Activated CD8-positive, alpha-beta memory T cell treated with anti-CD3 and anti-CD28 coated beads, Interleukin-2, amount 50 U/mL, for 4 hours (primary cell): Measurements from ENCODE around the gene CACNB4.
"Not testable (repeated sequence)": the region's sequence is repeated elsewhere in the genome, so short reads cannot be mapped to it uniquely, and the experiment has no call there.

Experiments used
- DNase-seq: peaks from one replicate; pipeline ENCODE4 v3.0.0-alpha.2; 2020

Gene CACNB4

DNA sequence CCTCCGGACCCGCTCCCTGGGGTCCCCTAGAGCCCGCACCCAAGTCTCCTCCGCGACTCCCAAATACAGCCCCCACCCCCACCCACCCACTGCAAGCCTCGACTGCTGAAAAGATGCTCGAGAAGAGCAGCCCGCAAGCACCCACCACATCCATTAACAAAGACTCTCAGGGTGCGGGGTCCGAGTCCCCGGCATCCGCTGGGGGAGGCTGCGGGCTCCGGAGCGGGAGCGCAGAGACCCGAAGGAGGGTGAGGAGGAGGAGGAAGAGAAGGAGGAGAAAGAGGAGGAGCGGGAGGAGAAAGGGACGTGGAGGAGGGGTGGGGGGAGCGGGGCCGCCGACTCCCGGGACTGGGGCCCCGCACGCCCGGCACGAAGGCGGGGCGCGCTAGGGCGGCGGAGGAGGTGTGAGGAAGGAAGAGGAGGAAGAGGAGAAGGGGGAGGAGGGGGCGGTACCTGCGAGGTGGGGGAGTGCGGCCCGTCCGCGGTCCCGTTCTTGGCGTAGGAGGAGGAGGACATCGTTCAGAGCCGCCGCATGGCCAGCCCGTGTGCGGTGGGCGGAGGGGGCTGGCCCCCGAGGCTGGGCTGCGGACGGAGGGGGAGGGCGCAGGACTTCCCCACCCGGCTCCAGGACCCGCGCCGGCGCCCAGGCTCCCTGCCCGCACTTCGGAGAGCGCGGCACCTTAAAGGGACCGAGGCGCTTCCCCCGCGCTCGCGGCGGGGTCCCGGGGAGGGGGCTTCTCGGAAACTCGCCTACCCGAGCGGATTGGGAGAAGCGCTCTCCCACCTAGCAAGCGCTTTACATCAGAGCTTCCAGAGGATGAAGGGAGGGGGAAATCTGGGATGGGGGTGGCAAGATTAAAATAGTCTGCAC, at the start of gene CACNB4:
Gene CACNB4 (minus strand): TSS at position 549 of the 871 bp plus-strand sequence.
- DNase-seq = no peak

DNA sequence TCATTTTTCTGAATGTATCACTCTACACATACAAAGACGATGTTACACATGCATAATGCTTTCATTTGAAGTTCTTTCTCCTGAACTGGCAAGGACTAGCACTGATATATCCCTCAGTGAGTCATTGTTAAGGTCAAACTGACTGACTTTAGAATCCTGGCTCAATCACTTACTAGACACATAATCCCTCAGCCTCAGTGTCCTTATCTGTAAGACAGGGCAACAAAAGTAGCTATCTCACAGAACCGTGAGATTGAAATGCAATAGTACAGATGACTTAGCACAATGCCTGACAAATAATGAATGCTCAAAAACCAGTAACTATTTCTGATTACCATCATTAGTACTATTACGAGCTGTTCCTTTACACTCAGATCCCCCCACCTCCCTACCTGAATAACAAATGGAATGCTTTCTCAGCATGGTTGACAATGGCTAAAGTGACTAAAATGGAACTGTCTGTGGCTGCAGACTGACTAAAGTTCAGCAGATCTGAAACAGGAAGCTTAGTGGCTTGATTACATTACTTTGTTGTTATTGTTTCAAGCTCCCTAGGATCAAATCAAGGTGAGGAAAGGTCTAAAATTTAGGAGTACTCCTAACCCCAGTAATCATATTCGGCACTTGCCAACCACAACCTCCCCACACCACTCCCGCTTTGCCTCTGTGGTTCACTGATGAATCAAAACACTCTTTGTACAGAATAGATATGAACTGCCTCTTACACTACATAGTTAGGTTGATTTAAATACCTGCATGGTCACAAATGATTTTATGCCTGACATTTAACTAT, 35.8 kb upstream of the CACNB4 start:
- no peak for DNase-seq

DNA sequence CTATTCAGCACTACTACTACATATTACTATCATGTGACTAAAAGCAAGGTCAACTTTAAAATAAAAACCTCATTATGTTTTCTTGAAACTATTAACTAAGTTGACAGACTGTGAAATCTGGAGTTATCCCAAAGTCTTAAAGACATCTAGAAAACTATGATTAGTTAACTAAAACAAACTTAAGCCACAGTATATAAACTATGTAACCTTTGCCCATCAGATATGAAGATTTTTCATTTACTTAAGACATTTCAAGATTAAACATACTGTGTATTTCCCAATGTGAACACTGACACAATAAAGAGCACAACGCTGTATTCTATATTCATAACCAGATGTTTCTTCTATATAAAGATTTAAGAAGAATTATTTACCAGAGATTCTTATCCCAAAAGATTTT, 33.5 kb upstream of the CACNB4 start:
- DNase-seq = no peak

DNA sequence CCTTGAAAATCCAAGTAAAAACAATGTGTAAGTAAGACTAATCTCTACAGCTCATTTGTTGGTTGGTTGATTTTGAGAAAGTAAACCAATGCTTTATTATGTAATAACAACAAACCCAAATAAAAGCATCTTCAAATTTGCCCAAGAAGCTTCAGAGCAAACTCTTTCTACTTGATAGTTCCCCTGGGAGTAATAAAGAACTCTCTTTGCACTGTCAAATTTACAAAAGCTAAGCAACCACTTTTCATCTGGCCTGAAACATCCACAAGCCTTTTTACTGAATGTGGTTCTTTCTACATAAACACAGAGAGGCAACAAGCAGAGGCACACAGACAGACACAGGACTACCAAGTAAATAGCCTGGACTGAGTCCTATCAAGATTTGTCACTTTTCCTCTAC, 28.8 kb upstream of the CACNB4 start:
- no peak for DNase-seq

DNA sequence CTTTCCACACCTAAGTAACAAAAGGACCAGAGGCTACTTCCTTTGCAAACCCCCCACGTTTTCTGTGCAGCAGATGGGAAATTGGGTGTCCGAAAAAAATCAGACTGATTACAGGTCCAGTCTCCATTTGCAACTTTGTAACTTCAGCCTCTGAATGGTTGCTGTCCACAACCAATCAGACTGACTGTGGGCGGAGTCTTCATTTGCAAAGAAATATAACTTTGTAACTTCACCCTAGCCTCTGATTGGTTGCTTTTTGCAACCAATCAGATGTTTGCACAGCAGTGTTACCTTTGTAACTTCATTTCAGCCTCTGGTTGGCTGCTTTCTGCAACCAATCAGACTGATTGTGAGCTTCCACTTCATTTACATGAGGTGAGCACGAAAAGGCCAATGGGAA, 27.8 kb upstream of the CACNB4 start:
- no peak for DNase-seq

DNA sequence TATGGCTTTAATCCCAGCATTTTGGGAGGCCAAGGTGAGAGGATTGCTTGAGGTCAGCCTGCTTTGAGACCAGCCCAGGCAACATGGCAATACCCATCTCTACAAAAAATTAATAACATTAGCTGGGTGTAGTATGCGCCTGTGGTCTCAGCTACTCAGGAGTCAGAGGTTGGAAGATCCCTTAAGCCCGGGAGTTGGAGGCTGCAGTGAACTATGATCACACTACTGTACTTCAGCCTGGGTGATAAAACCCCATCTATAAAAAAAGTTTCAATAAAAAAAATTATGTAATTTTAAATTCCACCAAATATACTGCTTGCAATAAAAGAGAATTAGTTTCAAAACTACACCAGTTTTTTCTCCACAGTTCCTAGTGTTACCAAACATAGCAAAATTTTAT, 23.3 kb upstream of the CACNB4 start:
- DNase-seq = no peak

DNA sequence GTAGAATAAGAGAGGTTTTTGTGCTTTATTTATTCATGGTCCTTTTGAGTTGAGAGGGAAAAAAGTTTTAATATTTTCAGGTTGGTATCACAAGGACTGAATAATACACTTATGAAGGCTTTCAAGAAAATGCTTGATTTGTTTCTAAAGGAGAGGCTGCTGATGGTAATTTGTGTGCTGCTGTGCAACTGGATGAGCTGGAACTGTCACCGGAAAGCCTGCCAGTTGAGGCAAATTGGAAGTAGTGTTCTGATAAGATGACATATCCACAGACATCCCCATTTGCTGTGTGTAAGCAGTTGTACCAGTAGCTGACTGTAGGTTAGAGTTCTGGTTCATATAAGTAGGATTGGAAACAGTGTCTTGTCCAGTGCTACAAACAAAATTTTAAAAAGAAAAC, 21.6 kb upstream of the CACNB4 start:
- no peak for DNase-seq

DNA sequence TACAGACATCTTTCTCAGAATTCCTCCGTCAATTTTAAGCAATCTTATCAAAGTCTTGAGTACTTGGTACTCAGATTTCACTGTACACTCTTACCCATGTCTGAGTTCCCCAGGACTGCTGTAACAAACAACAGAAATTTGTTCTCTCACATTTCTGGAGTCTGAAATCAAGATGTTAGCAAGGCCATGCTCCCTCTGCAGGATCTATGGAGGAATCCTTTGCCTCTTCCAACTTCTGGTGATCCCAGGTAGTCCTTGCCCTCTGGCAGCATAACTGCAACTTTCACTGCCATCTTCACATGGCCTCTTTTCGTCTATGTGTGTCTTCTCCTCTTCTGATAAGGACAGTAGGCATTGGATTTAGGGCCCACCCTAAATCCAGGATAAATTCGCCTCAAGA, 17.1 kb upstream of the CACNB4 start:
- DNase-seq = no peak

DNA sequence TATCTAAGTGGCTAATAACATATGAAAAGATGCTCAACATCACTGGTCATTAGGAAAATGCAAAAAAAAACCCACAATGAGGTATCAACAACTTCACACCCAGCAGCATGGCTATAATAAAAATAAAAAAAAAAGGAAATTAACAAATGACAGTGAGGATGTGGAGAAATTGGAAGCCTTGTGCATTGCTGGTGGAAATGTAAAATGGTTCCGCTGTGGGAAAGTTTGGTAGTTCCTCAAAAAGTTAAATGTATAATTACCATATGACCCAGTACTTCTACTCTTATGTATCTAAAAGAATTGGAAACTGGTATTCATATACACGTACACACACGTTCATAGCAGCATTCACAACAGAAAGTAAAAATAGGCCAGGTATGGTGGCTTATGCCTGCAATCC, 15.5 kb upstream of the CACNB4 start:
- no peak for DNase-seq

DNA sequence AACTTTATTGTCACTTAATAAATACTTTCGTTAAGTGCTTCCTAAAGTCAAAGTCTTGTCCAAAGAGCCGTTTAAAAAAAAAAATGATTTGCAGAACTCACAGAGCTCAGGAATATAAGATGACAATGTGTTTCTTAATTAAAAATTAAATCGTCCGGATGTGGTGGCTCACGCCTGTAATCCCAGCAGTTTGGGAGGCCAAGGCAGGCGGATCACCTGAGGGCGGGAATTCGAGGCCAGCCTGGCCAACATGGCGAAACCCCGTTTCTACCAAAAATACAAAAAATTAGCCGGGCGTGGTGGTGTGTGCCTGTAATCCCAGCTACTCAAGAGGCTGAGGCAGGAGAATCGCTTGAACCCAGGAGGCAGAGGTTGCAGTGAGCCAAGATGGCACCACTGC, 8.3 kb upstream of the CACNB4 start:
- DNase-seq = not testable (repeated sequence)

DNA sequence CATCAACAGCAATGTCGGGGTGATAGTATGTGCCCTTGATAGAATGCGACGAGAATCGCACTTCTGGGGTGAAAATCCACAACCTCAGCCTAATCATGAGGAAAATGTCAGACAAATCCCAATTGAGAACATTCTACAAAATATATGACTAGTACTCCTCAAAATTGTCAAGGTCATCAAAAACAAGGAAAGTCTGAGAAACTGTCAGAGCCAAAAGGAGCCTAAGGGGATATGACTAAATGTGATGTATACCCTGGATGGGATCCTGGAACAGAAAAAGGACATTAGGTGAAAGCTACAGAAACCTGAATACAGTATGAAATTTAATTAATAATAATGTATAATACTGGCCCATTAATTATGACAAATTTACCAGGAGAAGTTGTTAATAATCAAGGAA, 7.6 kb upstream of the CACNB4 start:
- no peak for DNase-seq

DNA sequence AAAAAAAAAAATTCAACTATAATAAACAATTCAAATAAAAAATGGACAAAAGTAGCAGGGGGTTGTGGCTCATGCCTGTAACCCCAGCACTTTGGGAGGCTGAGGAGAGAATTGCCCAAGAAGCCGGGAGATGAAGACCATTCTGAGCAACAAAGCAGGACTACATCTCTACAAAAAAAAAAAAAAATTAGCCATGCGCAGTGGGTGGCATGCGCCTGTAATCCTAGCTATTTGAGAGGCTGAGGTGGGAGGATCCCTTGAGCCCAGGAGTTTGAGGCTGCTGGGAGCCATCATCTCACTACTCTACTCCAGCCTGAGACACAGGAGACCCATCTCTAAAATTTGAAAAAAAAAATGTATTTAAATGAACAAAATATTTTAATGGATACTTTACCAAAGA, 4.4 kb upstream of the CACNB4 start:
- DNase-seq = no peak

DNA sequence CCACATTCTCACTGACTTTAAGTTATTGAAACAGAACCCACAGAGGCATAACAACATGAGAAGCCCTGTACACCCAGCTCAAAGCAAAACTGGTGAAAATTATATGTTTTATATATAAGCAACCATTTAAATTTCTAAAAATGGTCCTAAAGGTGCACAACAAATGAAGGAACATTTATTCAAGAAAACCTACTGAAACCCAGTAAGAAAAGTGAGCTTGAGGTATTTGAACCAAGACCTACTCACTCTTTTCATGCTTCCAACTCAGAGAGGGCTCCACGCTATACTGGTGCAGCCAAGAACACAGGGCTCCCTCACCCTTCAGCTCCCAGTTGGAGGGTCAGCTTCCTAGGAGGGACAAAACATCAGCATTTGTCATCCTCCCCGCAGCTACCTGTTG, 2.1 kb upstream of the CACNB4 start:
- no peak for DNase-seq

DNA sequence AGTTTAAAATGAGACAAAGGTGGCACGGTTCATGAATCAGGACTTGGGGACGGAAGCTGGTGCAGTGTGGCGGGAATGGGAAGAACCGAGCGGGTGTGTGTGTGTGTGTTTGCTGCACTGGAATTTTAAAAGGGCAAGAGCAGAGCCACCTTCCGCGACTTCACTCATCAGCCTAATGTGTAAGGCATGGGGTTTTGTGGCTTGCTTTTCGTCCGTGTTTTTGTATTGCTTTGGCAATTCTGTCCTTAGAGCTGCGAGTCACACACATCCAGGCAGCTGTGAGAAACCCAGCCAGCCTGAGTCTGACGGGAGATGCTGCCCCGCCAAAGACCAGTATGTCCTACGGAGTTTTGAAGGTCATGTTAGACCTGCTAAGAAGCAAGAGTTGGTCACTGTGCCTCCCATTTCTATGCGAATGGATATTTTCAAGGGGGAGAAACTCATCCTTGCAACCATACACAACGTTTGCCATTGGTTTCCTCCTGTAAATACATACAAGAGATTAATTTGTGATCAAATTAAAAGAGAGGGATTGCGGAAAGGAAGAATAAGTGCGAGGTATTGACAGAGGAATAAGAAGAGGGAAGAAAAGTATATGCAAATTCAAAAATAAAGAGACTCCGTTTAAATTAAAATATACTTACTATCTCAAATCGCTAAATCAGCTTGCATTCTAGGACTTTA, 665 bp upstream of the CACNB4 start:
- no peak for DNase-seq

DNA sequence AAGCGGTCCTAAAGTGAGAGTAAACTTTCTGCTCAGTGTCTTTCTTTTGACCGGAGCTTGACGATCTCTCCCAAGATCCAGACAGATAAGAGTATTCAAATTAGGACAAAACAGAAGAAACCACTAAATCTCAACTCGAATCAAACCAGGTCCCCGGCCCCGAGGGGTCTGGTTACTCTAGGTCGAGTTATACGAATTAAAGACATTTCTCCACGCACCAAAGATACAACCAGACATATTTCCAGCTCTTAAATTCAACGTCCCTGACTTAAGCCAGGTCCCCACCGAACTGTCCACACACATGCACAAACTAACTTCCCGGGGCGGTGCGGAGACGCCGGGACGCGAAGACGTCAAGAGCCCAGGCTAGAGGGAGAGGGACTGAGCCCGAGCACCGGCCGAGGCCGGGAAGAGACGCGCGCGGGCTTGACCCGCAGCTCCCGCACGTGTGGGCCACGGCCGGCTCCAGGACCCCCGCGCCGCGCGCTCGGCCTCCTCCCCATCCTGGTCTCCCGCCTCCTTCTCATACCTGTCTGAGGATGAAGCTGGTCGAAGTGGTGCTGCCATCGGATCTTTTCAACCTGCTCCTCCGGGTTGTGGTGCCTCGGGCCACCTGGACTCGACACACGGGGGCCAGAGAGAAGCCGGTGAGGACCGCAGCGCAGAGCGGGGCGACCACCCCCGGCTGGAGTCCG, 896 bp downstream of the CACNB4 start:
- no peak for DNase-seq

DNA sequence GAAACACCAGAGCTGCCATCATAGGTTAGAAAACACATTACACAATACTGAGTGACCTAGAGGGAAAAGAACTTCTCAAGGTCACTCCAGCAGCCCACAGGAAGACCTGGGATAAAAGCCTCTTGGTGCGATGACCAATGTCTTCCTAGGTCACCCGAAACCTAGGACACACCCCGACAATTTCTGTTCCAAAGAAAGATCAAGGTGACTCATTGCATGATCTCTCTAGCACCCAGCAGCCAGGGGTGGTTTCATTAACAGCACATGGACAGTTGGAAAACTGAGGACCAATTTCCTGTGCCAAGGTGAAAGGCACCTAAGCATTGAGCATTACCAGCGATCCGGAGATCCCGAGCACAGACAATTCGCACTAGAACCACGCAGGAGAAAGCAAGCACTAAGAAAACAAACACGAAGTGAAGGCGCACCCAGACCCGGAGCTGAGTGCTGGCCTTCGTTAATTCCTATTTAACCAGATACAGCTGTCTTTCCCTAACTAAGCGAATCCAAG, 1.5 kb downstream of the CACNB4 start:
- DNase-seq = no peak

DNA sequence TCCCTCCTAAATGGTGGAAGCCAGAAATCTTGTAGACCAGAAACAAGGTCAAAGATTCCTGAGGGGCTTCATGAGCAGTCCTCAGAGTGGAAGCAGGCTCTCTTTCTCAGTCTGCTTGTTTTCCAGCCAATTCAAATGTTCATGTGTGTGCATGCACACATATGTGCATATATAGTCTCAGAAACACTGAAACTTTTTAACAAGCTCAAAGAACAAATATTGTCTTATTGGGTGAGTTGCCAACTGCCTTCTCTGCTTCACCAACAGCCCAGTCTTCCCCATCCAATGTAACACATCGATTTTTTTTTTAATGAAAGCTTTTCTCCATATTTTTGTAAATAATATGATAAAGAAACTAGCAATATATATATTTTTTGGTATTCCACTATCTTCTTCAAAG, 3.7 kb downstream of the CACNB4 start:
- no peak for DNase-seq

DNA sequence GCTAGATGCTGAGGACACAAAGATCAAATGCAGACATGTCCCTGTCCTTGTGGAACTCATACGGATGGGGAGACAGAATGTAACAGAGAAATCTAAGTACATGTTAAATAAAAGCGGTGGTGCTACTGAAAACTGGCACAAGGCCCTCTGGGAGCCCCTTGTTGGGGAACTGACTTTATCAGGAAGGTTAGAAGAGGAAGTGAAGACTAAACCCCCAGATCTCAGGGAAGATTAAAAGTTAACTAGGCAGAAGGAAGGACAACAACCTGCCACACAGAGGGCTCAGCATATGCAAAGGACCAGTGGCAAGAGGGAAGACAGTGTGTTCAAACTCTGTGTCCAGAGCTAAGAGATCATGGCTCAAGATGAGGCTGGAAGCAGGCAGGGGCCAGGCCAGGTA, 4.8 kb downstream of the CACNB4 start:
- no peak for DNase-seq

DNA sequence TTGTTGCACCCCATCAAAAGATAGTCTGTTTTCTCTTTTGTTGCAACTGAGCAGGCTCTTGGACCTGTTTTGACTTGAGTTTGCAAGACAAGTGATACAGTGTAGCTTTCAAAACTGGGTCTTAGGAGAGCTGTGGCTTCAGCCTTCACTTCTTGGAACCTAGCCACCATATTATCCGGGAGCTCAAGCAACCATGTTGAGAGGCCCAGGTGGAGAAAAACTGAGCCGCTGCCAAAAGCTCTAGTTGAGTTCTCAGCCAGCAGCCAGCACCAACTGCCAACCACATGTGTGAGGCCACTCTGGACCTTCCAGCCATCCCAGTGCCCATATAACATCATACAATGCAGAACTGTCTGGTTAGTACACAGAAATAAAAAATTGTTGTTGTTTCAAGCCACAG, 5.4 kb downstream of the CACNB4 start:
- no peak for DNase-seq

DNA sequence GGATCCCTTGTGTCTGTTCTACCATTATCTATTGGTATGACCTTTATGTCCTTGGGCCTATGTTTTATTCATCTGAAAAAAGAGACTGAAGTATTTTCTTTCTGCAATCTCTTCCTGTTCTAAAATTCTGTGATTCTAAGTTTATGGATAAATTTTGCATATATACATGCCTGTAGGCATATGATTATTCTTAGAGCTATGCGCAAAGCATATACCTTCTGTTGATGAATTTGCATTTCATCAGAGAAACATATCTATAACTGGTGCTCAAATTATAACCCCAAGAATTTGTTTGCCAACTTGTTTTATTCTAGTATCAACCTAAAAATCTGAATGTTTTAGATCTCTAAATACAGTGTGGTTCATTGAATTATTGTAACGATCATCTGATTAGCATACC, 6.7 kb downstream of the CACNB4 start:
- no peak for DNase-seq

DNA sequence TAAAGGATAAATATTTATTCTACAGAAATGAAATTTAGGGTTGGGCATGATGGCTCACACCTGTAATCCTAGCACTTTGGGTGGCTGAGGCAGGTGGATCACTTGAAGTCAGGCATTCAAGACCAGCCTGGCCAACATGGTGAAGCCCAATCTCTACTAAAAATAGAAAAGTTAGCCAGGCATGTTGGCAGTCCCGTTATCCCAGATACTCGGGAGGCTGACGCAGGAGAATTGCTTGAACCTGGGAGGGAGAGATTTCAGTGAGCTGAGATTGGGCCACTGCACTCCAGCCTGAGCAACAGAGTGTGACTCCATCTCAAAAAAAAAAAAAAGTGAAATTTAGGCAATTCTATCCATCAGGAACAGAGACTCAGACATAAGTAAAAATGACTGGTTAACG, 8.1 kb downstream of the CACNB4 start:
- DNase-seq = not testable (repeated sequence)

DNA sequence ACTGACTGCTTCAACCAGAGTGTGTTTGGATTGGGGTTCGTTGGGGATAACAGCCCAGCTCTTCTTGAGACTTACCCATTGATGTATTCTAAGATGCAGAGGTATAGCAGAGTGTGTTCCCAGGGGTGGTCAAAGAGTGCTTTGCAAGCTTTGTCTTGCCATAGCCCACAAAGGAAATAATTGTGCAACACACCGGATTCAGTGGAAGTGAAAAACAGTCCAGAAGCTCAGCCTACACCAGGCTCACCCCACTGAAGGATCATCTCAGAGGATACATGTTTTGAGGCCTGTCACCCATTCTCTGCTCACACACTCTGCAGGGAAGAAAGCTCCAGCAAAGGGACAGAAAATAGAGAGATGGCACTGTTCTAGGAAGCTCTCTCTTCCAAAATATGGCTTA, 9.6 kb downstream of the CACNB4 start:
- no peak for DNase-seq

DNA sequence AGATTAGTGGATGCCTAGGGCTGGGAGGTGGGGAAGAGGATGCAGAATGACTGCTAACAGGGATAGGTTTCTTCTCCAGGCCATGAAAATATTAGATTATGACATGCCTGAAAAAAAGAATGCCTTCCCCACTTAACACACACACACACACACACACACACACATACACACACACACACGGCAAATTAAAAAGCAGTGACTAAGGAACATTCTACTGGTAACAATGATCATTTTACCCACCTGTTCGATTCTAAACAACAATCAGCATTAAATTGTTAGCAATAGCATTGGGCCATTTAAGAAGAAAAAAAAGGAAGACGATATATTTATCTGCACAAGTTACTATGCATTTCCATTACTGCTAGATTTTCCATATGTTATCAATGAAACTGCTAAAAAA, 10.8 kb downstream of the CACNB4 start:
- no peak for DNase-seq
